ENCODE measurements around the gene FHIT.

Gene FHIT

DNA sequence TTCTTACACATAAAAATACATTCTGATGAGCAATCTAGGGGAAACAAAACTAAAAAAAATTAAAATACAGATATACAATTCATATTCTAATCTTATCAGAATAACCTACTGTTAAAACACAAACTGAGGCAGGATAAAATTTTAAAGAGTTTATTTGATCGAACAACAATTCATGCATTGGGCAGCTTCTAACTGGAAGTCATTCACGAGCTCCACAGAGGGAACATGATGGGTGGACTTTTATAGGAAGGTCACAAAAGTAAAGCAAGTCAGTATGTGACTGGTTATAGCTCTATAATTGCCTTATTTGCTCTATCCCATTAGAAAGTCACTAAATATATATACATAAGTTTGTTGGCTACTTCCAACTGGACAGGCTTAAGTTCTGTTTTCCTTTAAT is 1144.0 kb downstream of the FHIT start:
- Histone ChIP-seq H3K9me3 (no peaks in the 10 kb centered on the region), H3K27ac (no peak overlapping the region), H3K27me3 (no peaks in the 10 kb centered on the region), H3K4me1 (ENCODE audit: control insufficient read depth in 1 of 2, insufficient read depth in 1 of 2, low read depth in 1 of 2, low read length in 1 of 2) (no peaks in the 10 kb centered on the region), H3K36me3 (no peaks in the 10 kb centered on the region), H3K4me3 (ENCODE audit: low read depth in 1 of 2, low read length in 1 of 2) (no peak overlapping the region)
- TF ChIP-seq, protein P1, sequence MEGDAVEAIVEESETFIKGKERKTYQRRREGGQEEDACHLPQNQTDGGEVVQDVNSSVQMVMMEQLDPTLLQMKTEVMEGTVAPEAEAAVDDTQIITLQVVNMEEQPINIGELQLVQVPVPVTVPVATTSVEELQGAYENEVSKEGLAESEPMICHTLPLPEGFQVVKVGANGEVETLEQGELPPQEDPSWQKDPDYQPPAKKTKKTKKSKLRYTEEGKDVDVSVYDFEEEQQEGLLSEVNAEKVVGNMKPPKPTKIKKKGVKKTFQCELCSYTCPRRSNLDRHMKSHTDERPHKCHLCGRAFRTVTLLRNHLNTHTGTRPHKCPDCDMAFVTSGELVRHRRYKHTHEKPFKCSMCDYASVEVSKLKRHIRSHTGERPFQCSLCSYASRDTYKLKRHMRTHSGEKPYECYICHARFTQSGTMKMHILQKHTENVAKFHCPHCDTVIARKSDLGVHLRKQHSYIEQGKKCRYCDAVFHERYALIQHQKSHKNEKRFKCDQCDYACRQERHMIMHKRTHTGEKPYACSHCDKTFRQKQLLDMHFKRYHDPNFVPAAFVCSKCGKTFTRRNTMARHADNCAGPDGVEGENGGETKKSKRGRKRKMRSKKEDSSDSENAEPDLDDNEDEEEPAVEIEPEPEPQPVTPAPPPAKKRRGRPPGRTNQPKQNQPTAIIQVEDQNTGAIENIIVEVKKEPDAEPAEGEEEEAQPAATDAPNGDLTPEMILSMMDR (IDR thresholded peaks at IDR 0.05), result no peak

DNA sequence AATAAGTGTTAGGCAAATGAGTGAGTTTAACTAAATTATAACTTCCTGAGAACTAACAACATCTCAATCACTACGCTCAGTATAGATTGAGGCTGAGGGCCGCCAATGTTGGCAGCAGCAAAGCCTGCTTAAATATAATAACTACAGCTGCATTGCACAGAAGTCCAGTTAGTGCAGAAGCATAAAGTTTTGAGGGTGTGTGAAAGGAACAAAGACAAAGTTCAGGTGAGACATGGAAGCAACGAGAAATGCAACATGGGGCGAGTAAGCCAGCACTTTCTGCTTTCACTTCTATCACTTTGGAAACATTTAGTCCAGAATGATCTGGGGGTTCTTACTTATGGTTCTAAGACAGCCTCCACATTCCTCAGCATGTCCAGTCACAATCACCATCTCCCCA is 1149.1 kb downstream of the FHIT start:
- Histone ChIP-seq H3K4me3 (ENCODE audit: low read depth in 1 of 2, low read length in 1 of 2) (no peak overlapping the region), H3K9me3 (no peaks in the 10 kb centered on the region), H3K27me3 (no peaks in the 10 kb centered on the region), H3K4me1 (ENCODE audit: control insufficient read depth in 1 of 2, insufficient read depth in 1 of 2, low read depth in 1 of 2, low read length in 1 of 2) (no peaks in the 10 kb centered on the region), H3K27ac (no peak overlapping the region), H3K36me3 (no peaks in the 10 kb centered on the region)
- TF ChIP-seq, protein P1 (IDR thresholded peaks at IDR 0.05), result no peak

DNA sequence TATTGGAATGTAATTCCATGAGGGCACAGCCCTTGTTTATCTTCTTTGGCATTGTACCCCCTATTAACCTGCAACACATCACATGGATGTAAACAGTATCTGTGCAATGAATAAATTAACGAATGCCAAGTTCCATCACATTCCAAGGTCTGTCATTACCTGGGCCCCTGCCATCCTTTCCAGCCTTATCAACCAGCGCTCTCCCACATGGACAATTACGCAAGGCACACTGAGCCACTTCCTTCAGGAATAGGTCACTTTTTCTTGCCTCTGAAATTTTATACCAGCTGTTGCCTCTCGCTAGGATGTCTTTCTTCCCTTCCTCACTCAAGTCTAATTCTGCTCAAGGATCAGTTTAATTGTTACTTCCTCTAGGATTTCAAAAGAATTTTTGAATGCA is 1149.6 kb downstream of the FHIT start:
- TF ChIP-seq, protein P1 (IDR thresholded peaks at IDR 0.05), result no peak
- Histone ChIP-seq H3K27me3 (no peaks in the 10 kb centered on the region), H3K27ac (no peak overlapping the region), H3K4me1 (ENCODE audit: control insufficient read depth in 1 of 2, insufficient read depth in 1 of 2, low read depth in 1 of 2, low read length in 1 of 2) (no peaks in the 10 kb centered on the region), H3K4me3 (ENCODE audit: low read depth in 1 of 2, low read length in 1 of 2) (no peak overlapping the region), H3K36me3 (no peaks in the 10 kb centered on the region), H3K9me3 (no peaks in the 10 kb centered on the region)

DNA sequence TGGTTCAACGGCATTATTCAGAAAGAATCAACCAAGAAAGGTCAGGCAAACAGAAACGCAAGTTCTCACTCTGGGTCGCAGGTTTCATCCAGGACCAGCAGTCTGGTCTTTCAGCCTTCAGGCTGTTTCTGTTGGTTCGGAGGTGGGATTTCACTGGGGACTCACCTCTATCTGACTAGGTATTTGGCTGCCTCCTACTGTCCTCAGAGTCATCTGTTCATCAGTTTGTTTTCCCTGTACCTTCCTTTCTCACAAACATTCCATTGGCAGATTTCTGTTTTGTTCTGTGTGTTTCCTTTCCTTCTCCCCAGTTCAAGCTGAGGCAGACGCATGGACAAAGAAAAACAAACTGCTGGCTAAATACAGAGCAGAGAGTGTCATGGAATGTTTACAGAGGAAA is 1154.8 kb downstream of the FHIT start:
- no peak overlapping the region for H3K27ac ChIP-seq
- no peaks in the 10 kb centered on the region for H3K9me3 ChIP-seq
- no peaks in the 10 kb centered on the region for H3K36me3 ChIP-seq
- no peak overlapping the region for H3K4me3 ChIP-seq (ENCODE audit: low read depth in 1 of 2, low read length in 1 of 2)
- no peaks in the 10 kb centered on the region for H3K4me1 ChIP-seq (ENCODE audit: control insufficient read depth in 1 of 2, insufficient read depth in 1 of 2, low read depth in 1 of 2, low read length in 1 of 2)
- no peaks in the 10 kb centered on the region for H3K27me3 ChIP-seq
- TF ChIP-seq, protein P1 (IDR thresholded peaks at IDR 0.05), result no peak

DNA sequence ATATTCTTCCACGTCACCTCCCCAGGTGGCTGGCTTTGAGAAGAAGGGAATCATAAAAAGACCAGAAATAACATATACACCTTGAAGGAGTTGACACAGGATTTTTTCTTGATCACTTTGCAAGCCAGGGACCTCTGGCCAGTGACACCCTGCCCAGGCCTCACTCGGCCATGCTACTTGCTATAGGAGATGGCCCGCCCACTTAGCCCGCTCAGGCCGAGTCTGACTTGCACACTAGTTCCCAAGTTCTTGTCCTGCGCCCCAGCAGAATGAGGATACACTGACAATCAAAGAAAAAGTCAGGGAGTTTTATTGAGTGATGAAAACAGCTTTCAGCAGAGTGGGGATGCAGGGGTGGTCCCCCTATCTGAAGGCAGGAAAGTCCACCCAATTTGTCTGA is 1155.3 kb downstream of the FHIT start:
- Histone ChIP-seq H3K4me1 (ENCODE audit: control insufficient read depth in 1 of 2, insufficient read depth in 1 of 2, low read depth in 1 of 2, low read length in 1 of 2) (no peaks in the 10 kb centered on the region), H3K27ac (no peak overlapping the region), H3K4me3 (ENCODE audit: low read depth in 1 of 2, low read length in 1 of 2) (no peak overlapping the region), H3K27me3 (no peaks in the 10 kb centered on the region), H3K9me3 (no peaks in the 10 kb centered on the region), H3K36me3 (no peaks in the 10 kb centered on the region)
- TF ChIP-seq, protein P1 (IDR thresholded peaks at IDR 0.05), result no peak

DNA sequence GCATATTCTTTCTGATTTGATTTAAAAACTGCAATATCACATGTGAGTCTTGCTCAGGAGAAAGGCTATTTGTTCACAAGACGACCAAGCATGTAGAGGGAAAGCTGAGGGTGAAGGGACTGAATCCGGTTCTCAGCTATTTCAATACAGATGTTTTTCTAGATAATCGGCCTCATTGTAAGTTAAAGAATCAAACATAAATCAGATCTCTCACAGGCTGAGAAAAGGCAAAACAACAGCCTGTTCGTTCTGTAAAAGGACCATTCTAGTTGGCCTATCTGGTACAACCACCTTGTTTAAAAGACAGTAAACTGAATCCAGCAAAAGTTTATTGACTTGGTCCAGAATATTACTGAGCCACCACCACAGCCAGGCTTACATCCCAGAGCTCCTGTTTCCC is 1155.7 kb downstream of the FHIT start:
- no peak overlapping the region for H3K27ac ChIP-seq
- no peaks in the 10 kb centered on the region for H3K27me3 ChIP-seq
- no peaks in the 10 kb centered on the region for H3K4me1 ChIP-seq (ENCODE audit: control insufficient read depth in 1 of 2, insufficient read depth in 1 of 2, low read depth in 1 of 2, low read length in 1 of 2)
- H3K9me3 ChIP-seq, result no peaks in the 10 kb centered on the region
- no peak overlapping the region for H3K4me3 ChIP-seq (ENCODE audit: low read depth in 1 of 2, low read length in 1 of 2)
- TF ChIP-seq, protein P1 (IDR thresholded peaks at IDR 0.05), result no peak
- no peaks in the 10 kb centered on the region for H3K36me3 ChIP-seq

Data from neutrophil (primary cell).